ENCODE data around the gene CREBRF. TPM values are rescaled to one million over a fixed set of nuclear protein-coding genes. Genes with fewer than 3 reads are reported as not detected.

Gene CREBRF
- total RNA-seq, 2 experiments from 2014 or later = 92.7 to 99.6 TPM

DNA sequence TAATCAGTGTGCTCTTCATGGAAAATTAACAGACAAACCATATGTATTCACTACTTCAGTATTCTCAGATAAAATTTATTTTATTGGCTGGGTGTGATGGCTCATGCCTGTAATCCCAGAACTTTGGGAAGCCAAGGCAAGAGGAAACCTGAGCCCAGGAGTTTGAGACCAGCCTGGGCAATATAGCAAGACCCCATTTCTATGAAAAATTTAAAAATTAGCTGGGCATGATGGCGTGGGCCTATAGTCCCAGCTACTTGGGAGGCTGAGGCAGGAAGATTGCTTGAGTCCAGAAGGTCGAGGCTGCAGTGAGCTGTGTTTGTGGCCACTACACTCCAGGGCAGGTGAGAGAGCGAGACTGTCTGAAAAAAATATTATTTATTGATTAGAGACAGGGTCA is 23.4 kb upstream of the CREBRF start:
- intact Hi-C loops (cut with DNase I, micrococcal nuclease) = loop anchor here in 1 of 2 experiments (1.0 kb wide), 1 partner anchor 38 kb away; no protein-coding TSS in a partner anchor

DNA sequence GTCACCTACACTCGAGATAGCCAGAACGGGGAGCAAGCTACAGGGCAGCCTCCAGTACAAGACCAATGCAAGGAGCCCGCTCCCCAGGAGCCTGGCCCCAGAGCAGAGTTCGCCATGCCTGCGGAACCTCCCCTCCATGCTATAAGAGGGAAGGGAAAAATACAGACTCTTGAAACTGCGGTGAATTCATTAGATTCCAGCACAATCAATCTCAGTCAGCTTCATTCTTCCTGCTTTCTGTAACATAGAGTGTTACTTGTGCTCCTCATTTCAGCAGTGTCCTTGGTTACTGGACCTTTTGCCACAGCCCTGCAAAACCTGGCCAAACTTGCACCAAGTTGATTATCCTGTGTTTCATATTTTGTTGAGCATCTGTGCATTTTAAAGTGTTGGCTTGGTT is 22.2 kb upstream of the CREBRF start:
- Histone ChIP-seq H3K27ac (ENCODE audit: low read depth in 1 of 2, low read length in 2 of 2) (peak overlapping the region; percentile 15 to 80), H3K4me1 (ENCODE audit: insufficient read depth, low read length) (peaks cover 38% of the 10 kb centered on the region), H3K4me3 (ENCODE audit: low read length) (no peak overlapping the region), H3K36me3 (ENCODE audit: insufficient read depth, low read length) (peaks cover 11% of the 10 kb centered on the region), H3K27me3 (ENCODE audit: control insufficient read depth in 1 of 2, insufficient read depth in 2 of 2, low read length in 2 of 2) (no peaks in the 10 kb centered on the region), H3K9me3 (ENCODE audit: control insufficient read depth in 1 of 2, insufficient read depth in 1 of 2, low read length in 2 of 2) (no peaks in the 10 kb centered on the region)
- ATAC-seq (ENCODE audit: poor library complexity) (no peak), DNase-seq (no peak)
- CTCF ChIA-PET = no interaction called here
- intact Hi-C loops (cut with DNase I, micrococcal nuclease) = loop anchor here in 1 of 2 experiments (1.0 kb wide), 1 partner anchor 36 kb away; no protein-coding TSS in a partner anchor
- TF ChIP-seq, protein P1, sequence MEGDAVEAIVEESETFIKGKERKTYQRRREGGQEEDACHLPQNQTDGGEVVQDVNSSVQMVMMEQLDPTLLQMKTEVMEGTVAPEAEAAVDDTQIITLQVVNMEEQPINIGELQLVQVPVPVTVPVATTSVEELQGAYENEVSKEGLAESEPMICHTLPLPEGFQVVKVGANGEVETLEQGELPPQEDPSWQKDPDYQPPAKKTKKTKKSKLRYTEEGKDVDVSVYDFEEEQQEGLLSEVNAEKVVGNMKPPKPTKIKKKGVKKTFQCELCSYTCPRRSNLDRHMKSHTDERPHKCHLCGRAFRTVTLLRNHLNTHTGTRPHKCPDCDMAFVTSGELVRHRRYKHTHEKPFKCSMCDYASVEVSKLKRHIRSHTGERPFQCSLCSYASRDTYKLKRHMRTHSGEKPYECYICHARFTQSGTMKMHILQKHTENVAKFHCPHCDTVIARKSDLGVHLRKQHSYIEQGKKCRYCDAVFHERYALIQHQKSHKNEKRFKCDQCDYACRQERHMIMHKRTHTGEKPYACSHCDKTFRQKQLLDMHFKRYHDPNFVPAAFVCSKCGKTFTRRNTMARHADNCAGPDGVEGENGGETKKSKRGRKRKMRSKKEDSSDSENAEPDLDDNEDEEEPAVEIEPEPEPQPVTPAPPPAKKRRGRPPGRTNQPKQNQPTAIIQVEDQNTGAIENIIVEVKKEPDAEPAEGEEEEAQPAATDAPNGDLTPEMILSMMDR (IDR thresholded peaks at IDR 0.05) = no peak
- Mint-ChIP-seq H3K4me1 (ENCODE audit: low read depth) (peaks cover 53% of the 10 kb centered on the region), H3K4me3 (no peak overlapping the region), H3K27ac (peak overlapping the region; percentile 93), H3K27me3 (no peaks in the 10 kb centered on the region), H3K9me3 (no peaks in the 10 kb centered on the region), H3K36me3 (ENCODE audit: low read depth) (peaks cover 20% of the 10 kb centered on the region)
- POLR2A ChIA-PET = interaction anchor here (0.7 to 3.1 kb wide), 3 partner anchors 23 to 107 kb away, joined by 3 to 32 read pairs (median 5); partner anchors contain the start of gene ATP6V0E1

More for the DNA sequence above, 23.4 kb upstream of the CREBRF start:
- H3K36me3 ChIP-seq (ENCODE audit: insufficient read depth, low read length) = peaks cover 14% of the 10 kb centered on the region
- no peak overlapping the region for H3K27ac ChIP-seq (ENCODE audit: low read depth in 1 of 2, low read length in 2 of 2)
- H3K4me1 ChIP-seq (ENCODE audit: insufficient read depth, low read length) = peaks cover 44% of the 10 kb centered on the region
- TF ChIP-seq, protein P1 (IDR thresholded peaks at IDR 0.05) = no peak
- no peaks in the 10 kb centered on the region for H3K27me3 ChIP-seq (ENCODE audit: control insufficient read depth in 1 of 2, insufficient read depth in 2 of 2, low read length in 2 of 2)
- H3K27ac Mint-ChIP-seq = peak overlapping the region; percentile 93
- DNase-seq = no peak
- H3K36me3 Mint-ChIP-seq (ENCODE audit: low read depth) = peaks cover 24% of the 10 kb centered on the region
- no peak overlapping the region for H3K4me3 Mint-ChIP-seq
- POLR2A ChIA-PET = interaction anchor here (1.4 kb wide), 1 partner anchor 25 kb away, joined by 5 read pairs; no protein-coding TSS in a partner anchor
- no peaks in the 10 kb centered on the region for H3K27me3 Mint-ChIP-seq
- peaks cover 46% of the 10 kb centered on the region for H3K4me1 Mint-ChIP-seq (ENCODE audit: low read depth)
- no peak overlapping the region for H3K4me3 ChIP-seq (ENCODE audit: low read length)
- CTCF ChIA-PET = no interaction called here
- H3K9me3 Mint-ChIP-seq = no peaks in the 10 kb centered on the region
- ATAC-seq (ENCODE audit: poor library complexity) = no peak
- no peaks in the 10 kb centered on the region for H3K9me3 ChIP-seq (ENCODE audit: control insufficient read depth in 1 of 2, insufficient read depth in 1 of 2, low read length in 2 of 2)

- POLR2A ChIA-PET = interaction anchor here (0.6 to 3.1 kb wide), 14 partner anchors 7 to 265 kb away, joined by 3 to 37 read pairs (median 4); partner anchors contain the start of genes ATP6V0E1, BNIP1 and DUSP1
- peak overlapping the region; percentile 45 for H3K4me3 ChIP-seq (ENCODE audit: low read length)
These were observed 20.0 kb upstream of the CREBRF start for GRCh38 chr5:173035904-173036707.

More at GRCh38 chr5:173035904-173036707, 20.0 kb upstream of the CREBRF start:
- H3K27me3 Mint-ChIP-seq = no peaks in the 10 kb centered on the region
- peak overlapping the region; percentile 78 to 80 for H3K27ac ChIP-seq (ENCODE audit: low read depth in 1 of 2, low read length in 2 of 2)
- H3K27me3 ChIP-seq (ENCODE audit: control insufficient read depth in 1 of 2, insufficient read depth in 2 of 2, low read length in 2 of 2) = no peaks in the 10 kb centered on the region
- intact Hi-C loops (cut with DNase I, micrococcal nuclease) = loop anchor here in 1 of 2 experiments (2.0 kb wide), 1 partner anchor 19 kb away; no protein-coding TSS in a partner anchor
- peak overlapping the region; percentile 93 for H3K27ac Mint-ChIP-seq
- CTCF ChIA-PET = interaction anchor here (0.8 to 1.3 kb wide), 4 partner anchors 17 to 120 kb away, joined by 3 to 5 read pairs (median 4); no protein-coding TSS in a partner anchor
- H3K36me3 ChIP-seq (ENCODE audit: insufficient read depth, low read length) = peaks cover 11% of the 10 kb centered on the region
- DNase-seq = peak in 3 of 14 experiments; percentile 27 to 48 (median 36)
- H3K4me1 Mint-ChIP-seq (ENCODE audit: low read depth) = peaks cover 66% of the 10 kb centered on the region
- peaks cover 35% of the 10 kb centered on the region for H3K4me1 ChIP-seq (ENCODE audit: insufficient read depth, low read length)
- no peaks in the 10 kb centered on the region for H3K9me3 Mint-ChIP-seq
- H3K9me3 ChIP-seq (ENCODE audit: control insufficient read depth in 1 of 2, insufficient read depth in 1 of 2, low read length in 2 of 2) = no peaks in the 10 kb centered on the region
- H3K36me3 Mint-ChIP-seq (ENCODE audit: low read depth) = peaks cover 20% of the 10 kb centered on the region
- H3K4me3 Mint-ChIP-seq = peak overlapping the region; percentile 86
- no peak for ATAC-seq (ENCODE audit: poor library complexity)
- TF ChIP-seq, protein P1 (IDR thresholded peaks at IDR 0.05) = no peak

All from CD4-positive, alpha-beta T cell (primary cell).